Measurements from ENCODE around the gene FER. TPM values are rescaled to one million over a fixed set of nuclear protein-coding genes. Genes with fewer than 3 reads are reported as not detected.

Gene FER
- total RNA-seq, 1 experiment from 2014 or later, result 22.1 TPM

GRCh38 chr5:109027983-109028607 is 280.4 kb downstream of the FER start:
- ChIA-PET POLR2A (no interaction called here), CTCF (no interaction called here)
- Histone ChIP-seq H3K4me3 (ENCODE audit: low read depth in 2 of 2, low read length in 2 of 2) (no peak overlapping the region), H3K9me3 (ENCODE audit: control insufficient read depth, insufficient read depth, low read depth, low read length) (no peaks in the 10 kb centered on the region), H3K4me1 (ENCODE audit: control insufficient read depth, insufficient read depth, low read length) (no peaks in the 10 kb centered on the region), H3K27me3 (ENCODE audit: control insufficient read depth, insufficient read depth, low read length) (no peaks in the 10 kb centered on the region), H3K27ac (ENCODE audit: low read length) (no peak overlapping the region), H3K36me3 (ENCODE audit: control insufficient read depth, insufficient read depth, low read length) (no peaks in the 10 kb centered on the region)
- TF ChIP-seq CTCF (IDR thresholded peaks at IDR 0.05) (no peak), SIN3A (IDR thresholded peaks at IDR 0.05; ENCODE audit: borderline replicate concordance, insufficient read depth, low read depth, low read length) (no peak), REST (IDR thresholded peaks at IDR 0.05; ENCODE audit: insufficient read depth in 1 of 2, low read depth in 2 of 2, low read length in 1 of 2) (no peak), TCF7L2 (IDR thresholded peaks at IDR 0.05; ENCODE audit: low read depth, low read length) (no peak), POLR2AphosphoS5 (IDR thresholded peaks at IDR 0.05; ENCODE audit: low read depth, low read length) (no peak)
- in situ Hi-C loops (cut with HindIII; ENCODE audit: low pct_unique_long_range_greater_than_20kb, low sequenced_read_pairs), result no loop called here
- intact Hi-C loops (cut with micrococcal nuclease; ENCODE audit: unreplicated experiment), result no loop called here
- no TSS peak for BruUV-seq (replicated peaks)
- DNase-seq (ENCODE audit: low read depth, low spot score) (no peak), ATAC-seq (no peak)

GRCh38 chr5:109028608-109029299 is 281.1 kb downstream of the FER start:
- ChIA-PET POLR2A (interaction anchor here (0.6 kb wide), 1 partner anchor 189 kb away, joined by 7 read pairs; no protein-coding TSS in a partner anchor), CTCF (no interaction called here)
- no TSS peak for BruUV-seq (replicated peaks)
- no peaks in the 10 kb centered on the region for H3K4me1 ChIP-seq (ENCODE audit: control insufficient read depth, insufficient read depth, low read length)
- intact Hi-C loops (cut with micrococcal nuclease; ENCODE audit: unreplicated experiment) (no loop called here), in situ Hi-C loops (cut with HindIII; ENCODE audit: low pct_unique_long_range_greater_than_20kb, low sequenced_read_pairs) (no loop called here)
- H3K27me3 ChIP-seq (ENCODE audit: control insufficient read depth, insufficient read depth, low read length), result no peaks in the 10 kb centered on the region
- no peaks in the 10 kb centered on the region for H3K36me3 ChIP-seq (ENCODE audit: control insufficient read depth, insufficient read depth, low read length)
- no peak overlapping the region for H3K4me3 ChIP-seq (ENCODE audit: low read depth in 2 of 2, low read length in 2 of 2)
- ATAC-seq, result no peak
- TF ChIP-seq SIN3A (IDR thresholded peaks at IDR 0.05; ENCODE audit: borderline replicate concordance, insufficient read depth, low read depth, low read length) (no peak), TCF7L2 (IDR thresholded peaks at IDR 0.05; ENCODE audit: low read depth, low read length) (no peak)
- no peak for DNase-seq (ENCODE audit: low read depth, low spot score)
- no peak overlapping the region for H3K27ac ChIP-seq (ENCODE audit: low read length)
- H3K9me3 ChIP-seq (ENCODE audit: control insufficient read depth, insufficient read depth, low read depth, low read length), result no peaks in the 10 kb centered on the region

GRCh38 chr5:109029847-109030246 is 282.1 kb downstream of the FER start:
- Histone ChIP-seq H3K4me1 (ENCODE audit: control insufficient read depth, insufficient read depth, low read length) (no peaks in the 10 kb centered on the region), H3K36me3 (ENCODE audit: control insufficient read depth, insufficient read depth, low read length) (no peaks in the 10 kb centered on the region), H3K9me3 (ENCODE audit: control insufficient read depth, insufficient read depth, low read depth, low read length) (no peaks in the 10 kb centered on the region), H3K4me3 (ENCODE audit: low read depth in 2 of 2, low read length in 2 of 2) (no peak overlapping the region), H3K27me3 (ENCODE audit: control insufficient read depth, insufficient read depth, low read length) (no peaks in the 10 kb centered on the region), H3K27ac (ENCODE audit: low read length) (no peak overlapping the region)
- no peak for TF ChIP-seq TCF7L2 (IDR thresholded peaks at IDR 0.05; ENCODE audit: low read depth, low read length)
- no peak for TF ChIP-seq SIN3A (IDR thresholded peaks at IDR 0.05; ENCODE audit: borderline replicate concordance, insufficient read depth, low read depth, low read length)
- TF ChIP-seq CTCF (IDR thresholded peaks at IDR 0.05), result no peak
- TF ChIP-seq POLR2AphosphoS5 (IDR thresholded peaks at IDR 0.05; ENCODE audit: low read depth, low read length), result no peak
- no peak for TF ChIP-seq REST (IDR thresholded peaks at IDR 0.05; ENCODE audit: insufficient read depth in 1 of 2, low read depth in 2 of 2, low read length in 1 of 2)
- BruUV-seq (replicated peaks), result no TSS peak
- no peak for ATAC-seq
- intact Hi-C loops (cut with micrococcal nuclease; ENCODE audit: unreplicated experiment) (no loop called here), in situ Hi-C loops (cut with HindIII; ENCODE audit: low pct_unique_long_range_greater_than_20kb, low sequenced_read_pairs) (no loop called here)
- ChIA-PET CTCF (no interaction called here), POLR2A (no interaction called here)
- no peak for DNase-seq (ENCODE audit: low read depth, low spot score)

Measured in Panc1 (cell line).